HUES6 (cell line): ENCODE results near the gene PMIS2.

Source experiments
- H3K27ac ChIP-seq: 2 replicates; pipeline ENCODE4 v1.7.0; 2013; ENCODE audit warnings: low read depth, mild to moderate bottlenecking, low read length, inconsistent platforms
- H3K27me3 ChIP-seq: 2 replicates; pipeline ENCODE4 v1.6.1; 2013; ENCODE audit warnings: low read length; ENCODE audit not compliant: control insufficient read depth, insufficient read depth
- H3K36me3 ChIP-seq: 2 replicates; pipeline ENCODE4 v1.6.1; 2013; ENCODE audit warnings: low read length; ENCODE audit not compliant: control insufficient read depth, insufficient read depth
- H3K4me1 ChIP-seq: 2 replicates; pipeline ENCODE4 v1.6.1; 2013; ENCODE audit warnings: low read length; ENCODE audit not compliant: control insufficient read depth, insufficient read depth
- H3K4me3 ChIP-seq: 2 replicates; pipeline ENCODE4 v1.5.1; 2013; ENCODE audit warnings: low read depth, low read length
- H3K9ac ChIP-seq: one replicate; pipeline ENCODE4 v1.6.1; 2013; ENCODE audit warnings: mild to moderate bottlenecking, low read length
- H3K9me3 ChIP-seq: 2 replicates; pipeline ENCODE4 v1.6.1; 2013; ENCODE audit warnings: low read depth, low read length; ENCODE audit not compliant: control insufficient read depth, insufficient read depth

Gene PMIS2

DNA sequence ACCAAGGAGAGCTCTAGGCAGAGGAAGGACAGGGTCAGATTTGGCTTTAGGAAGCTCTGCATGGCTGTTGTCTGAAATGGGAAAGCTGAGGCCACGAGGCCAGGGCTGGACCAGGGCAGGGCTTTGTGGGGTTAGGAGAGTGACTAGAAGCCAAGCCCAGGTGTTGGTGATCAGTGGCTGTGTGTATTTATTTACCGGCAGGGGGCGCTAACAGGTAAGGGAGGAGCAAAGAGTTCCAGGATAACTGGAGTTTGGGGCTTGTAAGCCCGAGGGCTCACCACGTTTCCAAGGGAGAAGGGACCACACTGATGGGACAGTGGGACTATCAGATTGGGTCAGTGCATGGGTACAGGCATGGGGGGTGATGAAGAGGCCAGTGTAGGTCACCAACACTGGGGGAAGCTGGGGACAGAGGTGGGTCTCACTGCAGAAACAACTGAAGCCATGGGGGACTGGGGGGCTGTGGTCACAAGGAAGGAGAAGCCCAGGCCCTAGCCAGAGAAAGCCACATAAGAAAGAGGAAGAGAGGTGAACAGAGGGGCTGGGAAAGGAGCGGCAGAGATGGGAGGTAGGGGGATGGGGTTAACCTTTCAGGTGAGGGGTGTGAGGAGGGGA, 36.7 kb upstream of the PMIS2 start:
- Histone ChIP-seq H3K9me3 (no peaks in the 10 kb centered on the region), H3K9ac (no peak overlapping the region), H3K27ac (no peak overlapping the region)

GRCh38 chr19:35549879-35550523, 36.0 kb upstream of the PMIS2 start:
- no peaks in the 10 kb centered on the region for H3K9me3 ChIP-seq
- H3K27me3 ChIP-seq = no peaks in the 10 kb centered on the region
- no peak overlapping the region for H3K9ac ChIP-seq
- H3K36me3 ChIP-seq = peaks cover 15% of the 10 kb centered on the region
- no peak overlapping the region for H3K4me3 ChIP-seq
- H3K4me1 ChIP-seq = peaks cover 7% of the 10 kb centered on the region; the same call in 1 of the 2 replicates
- H3K27ac ChIP-seq = no peak overlapping the region

More for the DNA sequence above, 36.7 kb upstream of the PMIS2 start:
- H3K36me3 ChIP-seq = peaks cover 15% of the 10 kb centered on the region
- no peak overlapping the region for H3K4me3 ChIP-seq
- peaks cover 9% of the 10 kb centered on the region for H3K4me1 ChIP-seq
- no peaks in the 10 kb centered on the region for H3K27me3 ChIP-seq

GRCh38 chr19:35551091-35551810, 34.7 kb upstream of the PMIS2 start:
- Histone ChIP-seq H3K36me3 (peaks cover 15% of the 10 kb centered on the region), H3K27ac (no peak overlapping the region), H3K9ac (no peak overlapping the region), H3K4me1 (peaks cover 6% of the 10 kb centered on the region; the same call in 1 of the 2 replicates), H3K9me3 (no peaks in the 10 kb centered on the region), H3K4me3 (no peak overlapping the region), H3K27me3 (peaks cover 5% of the 10 kb centered on the region; the same call in 1 of the 2 replicates)

DNA sequence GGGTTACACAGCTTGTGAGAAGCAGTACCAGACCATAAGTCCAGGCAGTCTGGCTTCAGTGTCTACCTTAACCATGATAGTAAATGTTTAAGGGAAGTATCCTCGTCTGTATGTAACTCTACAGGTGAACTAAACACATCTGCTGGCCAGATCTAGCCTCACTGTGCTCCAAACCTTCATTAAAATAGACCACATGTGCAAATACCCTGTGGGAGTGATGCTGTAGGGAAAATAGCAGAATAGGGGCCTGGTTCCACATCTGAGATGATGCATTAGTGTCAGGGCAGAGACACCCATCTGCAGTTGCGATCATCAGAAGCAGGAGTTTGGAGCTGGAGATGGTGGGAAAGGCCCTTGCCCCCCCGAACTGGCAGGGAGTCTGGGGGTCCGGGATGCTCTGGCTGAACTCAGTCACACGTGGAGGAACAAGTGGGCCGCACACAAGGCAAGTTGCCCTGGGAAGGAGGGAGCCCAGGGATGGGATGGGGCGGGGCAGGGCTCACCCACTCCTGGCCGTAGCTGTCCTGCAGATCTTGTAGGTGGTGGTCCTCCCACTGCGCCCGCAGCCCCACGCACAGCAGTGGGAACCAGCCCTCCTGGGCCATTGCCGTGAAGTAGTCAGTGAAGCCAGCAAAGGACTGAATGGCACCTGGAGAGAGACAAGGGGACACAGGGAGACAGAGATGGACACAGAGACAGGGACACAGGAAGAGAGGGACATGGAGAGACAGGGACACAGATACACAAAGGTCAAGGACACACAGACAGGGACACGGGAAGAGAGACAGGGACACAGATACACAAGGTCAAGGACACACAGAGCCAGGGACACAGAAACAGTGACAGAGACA, 33.2 kb upstream of the PMIS2 start:
- no peak overlapping the region for H3K9ac ChIP-seq
- H3K27me3 ChIP-seq = peaks cover 7% of the 10 kb centered on the region; the same call in 1 of the 2 replicates
- peaks cover 5% of the 10 kb centered on the region; the same call in 1 of the 2 replicates for H3K4me1 ChIP-seq
- H3K4me3 ChIP-seq = no peak overlapping the region
- no peak overlapping the region for H3K27ac ChIP-seq
- H3K9me3 ChIP-seq = no peaks in the 10 kb centered on the region
- H3K36me3 ChIP-seq = peaks cover 6% of the 10 kb centered on the region; the same call in 1 of the 2 replicates

DNA sequence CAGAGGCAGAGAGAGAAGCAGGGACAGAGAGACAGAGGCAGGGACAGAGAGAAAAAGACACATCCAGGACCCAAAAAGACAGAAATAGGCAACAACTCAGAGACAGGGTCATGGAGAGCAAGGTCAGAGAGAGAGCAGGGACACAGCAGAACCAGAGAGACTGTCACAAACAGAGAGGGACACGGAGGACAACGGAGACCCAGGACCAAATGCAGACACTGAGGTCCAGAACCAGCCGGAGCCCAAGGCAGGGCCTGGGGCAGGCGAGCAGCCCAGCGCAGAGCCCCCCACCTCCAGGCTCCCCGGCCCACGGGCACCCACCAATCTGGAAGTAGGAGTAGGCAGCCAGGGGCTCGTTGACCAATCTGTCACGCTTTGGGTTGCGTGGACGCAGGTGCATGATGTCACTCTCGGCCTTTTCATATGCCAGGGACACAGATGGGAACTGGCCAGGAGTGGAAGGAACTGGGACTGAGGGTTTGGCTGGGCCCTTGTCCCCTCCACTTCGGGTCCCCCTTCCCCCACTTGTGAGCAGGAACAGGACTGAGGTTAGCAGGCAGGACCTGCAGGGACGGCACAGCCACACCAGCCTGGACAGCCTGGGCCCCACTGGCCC, 32.5 kb upstream of the PMIS2 start:
- Histone ChIP-seq H3K4me3 (no peak overlapping the region), H3K36me3 (peaks cover 6% of the 10 kb centered on the region; the same call in 1 of the 2 replicates), H3K27me3 (peaks cover 11% of the 10 kb centered on the region), H3K4me1 (peaks cover 5% of the 10 kb centered on the region; the same call in 1 of the 2 replicates), H3K9ac (no peak overlapping the region), H3K27ac (no peak overlapping the region), H3K9me3 (no peaks in the 10 kb centered on the region)

GRCh38 chr19:35554076-35554475, 31.9 kb upstream of the PMIS2 start:
- no peak overlapping the region for H3K4me3 ChIP-seq
- peaks cover 11% of the 10 kb centered on the region; the same call in 1 of the 2 replicates for H3K4me1 ChIP-seq
- peaks cover 6% of the 10 kb centered on the region; the same call in 1 of the 2 replicates for H3K36me3 ChIP-seq
- H3K27ac ChIP-seq = no peak overlapping the region
- H3K9me3 ChIP-seq = no peaks in the 10 kb centered on the region
- peaks cover 16% of the 10 kb centered on the region for H3K27me3 ChIP-seq
- no peak overlapping the region for H3K9ac ChIP-seq

DNA sequence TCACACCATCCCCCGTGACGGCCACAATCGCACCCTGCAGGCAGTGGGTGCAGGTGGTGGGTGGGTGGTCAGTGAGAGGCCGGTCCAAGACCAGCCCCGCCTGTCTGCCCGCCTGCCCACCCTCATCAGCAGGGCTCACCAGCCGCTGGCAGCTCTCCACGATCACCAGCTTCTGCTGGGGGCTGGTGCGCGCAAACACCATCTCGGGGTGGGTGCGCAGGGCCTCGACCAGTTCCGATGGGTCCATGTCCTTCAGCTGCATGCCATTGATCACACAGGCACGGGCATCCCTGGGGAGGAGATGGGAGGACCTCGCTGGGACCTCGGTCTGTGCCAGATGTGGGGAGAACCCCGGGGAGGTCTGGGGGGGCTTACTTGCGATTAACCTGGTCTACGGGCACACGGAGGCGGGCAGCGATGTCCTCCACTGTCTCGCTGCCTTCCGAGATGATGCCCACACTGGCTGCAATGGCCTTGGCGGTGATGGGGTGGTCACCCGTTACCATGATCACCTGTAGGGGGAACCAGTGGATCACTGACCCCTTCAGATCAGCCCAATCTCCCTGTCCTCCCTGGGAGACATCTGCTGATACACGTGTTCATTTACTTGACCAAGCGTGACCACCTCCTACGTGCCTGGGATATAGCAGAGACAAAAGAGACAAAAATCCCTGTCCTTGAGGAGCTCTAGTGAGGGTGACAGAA, 30.5 kb upstream of the PMIS2 start:
- Histone ChIP-seq H3K27ac (no peak overlapping the region), H3K9ac (no peak overlapping the region), H3K27me3 (peaks cover 30% of the 10 kb centered on the region), H3K4me3 (no peak overlapping the region), H3K4me1 (peaks cover 11% of the 10 kb centered on the region; the same call in 1 of the 2 replicates), H3K9me3 (no peaks in the 10 kb centered on the region), H3K36me3 (0 out of 2 replicates have a peak, but pooled peaks cover 3% of the 10 kb centered on the region)

GRCh38 chr19:35556025-35556590, 29.9 kb upstream of the PMIS2 start:
- Histone ChIP-seq H3K27ac (no peak overlapping the region), H3K4me3 (no peak overlapping the region), H3K9ac (no peak overlapping the region), H3K27me3 (peaks cover 37% of the 10 kb centered on the region), H3K36me3 (no peaks in the 10 kb centered on the region), H3K4me1 (peaks cover 11% of the 10 kb centered on the region; the same call in 1 of the 2 replicates), H3K9me3 (no peaks in the 10 kb centered on the region)

- Histone ChIP-seq H3K27ac (no peak overlapping the region), H3K4me3 (peak overlapping the region; percentile 88), H3K36me3 (no peaks in the 10 kb centered on the region), H3K27me3 (peaks cover 42% of the 10 kb centered on the region), H3K4me1 (peaks cover 11% of the 10 kb centered on the region; the same call in 1 of the 2 replicates), H3K9ac (no peak overlapping the region), H3K9me3 (no peaks in the 10 kb centered on the region)
These were observed 29.0 kb upstream of the PMIS2 start for GRCh38 chr19:35556846-35557538.
